Measurements from ENCODE around the gene TLCD1. TPM values are rescaled to one million over a fixed set of nuclear protein-coding genes. Genes with fewer than 3 reads are reported as not detected.
"Not testable (repeated sequence)": the region's sequence is repeated elsewhere in the genome, so short reads cannot be mapped to it uniquely, and the experiment has no call there.

The TLCD1 gene
- total RNA-seq, 1 experiment from 2014 or later, result 7.1 TPM

DNA sequence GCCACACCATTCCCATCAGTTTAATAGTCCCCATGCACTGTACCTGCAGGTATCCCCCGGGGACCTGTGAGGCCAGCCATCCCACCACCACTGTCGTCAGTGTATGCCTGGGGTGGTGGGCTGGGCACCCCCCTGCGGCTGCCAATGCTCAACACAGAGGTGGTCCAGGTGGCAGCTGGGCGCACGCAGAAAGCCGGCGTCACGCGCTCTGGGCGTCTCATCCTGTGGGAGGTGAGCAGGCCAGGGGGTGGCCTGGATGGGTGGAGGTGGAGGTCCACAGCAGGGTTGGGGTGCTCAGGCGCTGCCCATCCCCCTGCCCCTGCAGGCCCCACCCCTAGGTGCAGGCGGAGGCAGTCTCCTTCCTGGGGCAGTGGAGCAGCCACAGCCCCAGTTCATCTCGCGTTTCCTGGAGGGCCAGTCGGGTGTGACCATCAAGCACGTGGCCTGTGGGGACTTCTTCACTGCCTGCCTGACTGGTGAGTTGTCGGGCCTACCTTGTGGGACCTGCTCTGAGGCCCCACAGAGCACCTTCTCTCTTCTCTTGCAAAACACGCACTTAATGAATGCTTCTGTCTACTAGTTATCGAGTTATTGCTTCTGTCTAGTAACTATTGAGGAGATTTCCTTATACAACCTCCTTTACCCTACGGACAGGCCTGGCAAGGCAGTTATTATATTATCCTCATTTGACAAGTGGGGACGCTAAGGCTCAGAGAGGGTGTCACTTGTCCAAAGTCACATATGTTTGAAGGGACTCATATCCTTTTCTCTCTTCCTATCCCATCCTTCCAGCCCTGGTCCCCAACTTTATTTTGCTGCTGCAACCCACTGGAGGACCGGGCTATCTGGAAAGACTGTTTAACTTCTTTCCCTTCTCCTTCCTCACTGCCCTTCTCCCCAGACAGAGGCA, 12.0 kb upstream of the TLCD1 start:
- ATAC-seq, result no peak
- Histone ChIP-seq H3K36me3 (ENCODE audit: low read depth, low read length) (no peaks in the 10 kb centered on the region), H3K4me2 (ENCODE audit: low read length) (no peak overlapping the region), H3K4me3 (ENCODE audit: low read length) (no peak overlapping the region), H3K9me3 (ENCODE audit: low read length) (no peaks in the 10 kb centered on the region), H3K4me1 (ENCODE audit: insufficient read depth, low read length) (peaks cover 12% of the 10 kb centered on the region; the same call in 1 of the 2 replicates), H3K27me3 (ENCODE audit: low read length) (no peaks in the 10 kb centered on the region), H3K79me2 (ENCODE audit: low read length) (no peaks in the 10 kb centered on the region), H3K27ac (ENCODE audit: low read length) (no peak overlapping the region), H3F3A (ENCODE audit: low read length, unreplicated experiment) (no peaks in the 10 kb centered on the region), H3K9me2 (replicated peaks; ENCODE audit: low read length) (no peaks in the 10 kb centered on the region), H2AFZ (ENCODE audit: low read length) (no peak overlapping the region), H3K9ac (ENCODE audit: low read length) (no peak overlapping the region), H4K20me1 (ENCODE audit: low read length) (no peaks in the 10 kb centered on the region)
- intact Hi-C loops (cut with micrococcal nuclease), result no loop called here
- no TSS peak for BruUV-seq (replicated peaks)
- ChIA-PET POLR2A (ENCODE audit: unreplicated experiment) (no interaction called here), CTCF (no interaction called here)
- DNase-seq, result no peak
- no peak for TF ChIP-seq EZH2 (IDR thresholded peaks at IDR 0.05; ENCODE audit: low read length, unreplicated experiment)
- TF ChIP-seq EZH2phosphoT487 (IDR thresholded peaks at IDR 0.05; ENCODE audit: borderline replicate concordance, low read length), result no peak
- TF ChIP-seq, protein P1, sequence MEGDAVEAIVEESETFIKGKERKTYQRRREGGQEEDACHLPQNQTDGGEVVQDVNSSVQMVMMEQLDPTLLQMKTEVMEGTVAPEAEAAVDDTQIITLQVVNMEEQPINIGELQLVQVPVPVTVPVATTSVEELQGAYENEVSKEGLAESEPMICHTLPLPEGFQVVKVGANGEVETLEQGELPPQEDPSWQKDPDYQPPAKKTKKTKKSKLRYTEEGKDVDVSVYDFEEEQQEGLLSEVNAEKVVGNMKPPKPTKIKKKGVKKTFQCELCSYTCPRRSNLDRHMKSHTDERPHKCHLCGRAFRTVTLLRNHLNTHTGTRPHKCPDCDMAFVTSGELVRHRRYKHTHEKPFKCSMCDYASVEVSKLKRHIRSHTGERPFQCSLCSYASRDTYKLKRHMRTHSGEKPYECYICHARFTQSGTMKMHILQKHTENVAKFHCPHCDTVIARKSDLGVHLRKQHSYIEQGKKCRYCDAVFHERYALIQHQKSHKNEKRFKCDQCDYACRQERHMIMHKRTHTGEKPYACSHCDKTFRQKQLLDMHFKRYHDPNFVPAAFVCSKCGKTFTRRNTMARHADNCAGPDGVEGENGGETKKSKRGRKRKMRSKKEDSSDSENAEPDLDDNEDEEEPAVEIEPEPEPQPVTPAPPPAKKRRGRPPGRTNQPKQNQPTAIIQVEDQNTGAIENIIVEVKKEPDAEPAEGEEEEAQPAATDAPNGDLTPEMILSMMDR (conservative IDR thresholded peaks at IDR 0.05; ENCODE audit: low read depth, low read length), result no peak

DNA sequence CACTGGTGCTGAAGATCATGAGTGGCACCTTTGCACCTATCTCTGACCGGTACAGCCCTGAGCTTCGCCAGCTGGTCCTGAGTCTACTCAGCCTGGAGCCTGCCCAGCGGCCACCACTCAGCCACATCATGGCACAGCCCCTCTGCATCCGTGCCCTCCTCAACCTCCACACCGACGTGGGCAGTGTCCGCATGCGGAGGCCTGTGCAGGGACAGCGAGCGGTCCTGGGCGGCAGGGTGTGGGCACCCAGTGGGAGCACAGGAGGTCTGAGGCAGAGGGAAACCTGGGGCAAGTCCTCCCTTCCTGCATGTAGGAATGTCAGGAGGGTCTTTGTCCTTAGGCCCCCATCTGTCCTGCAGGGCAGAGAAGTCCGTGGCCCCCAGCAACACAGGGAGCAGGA, 11.3 kb upstream of the TLCD1 start:
- Histone ChIP-seq H3K9me3 (ENCODE audit: low read length) (no peaks in the 10 kb centered on the region), H2AFZ (ENCODE audit: low read length) (no peak overlapping the region), H3K27ac (ENCODE audit: low read length) (no peak overlapping the region), H3K4me3 (ENCODE audit: low read length) (no peak overlapping the region), H3K4me2 (ENCODE audit: low read length) (no peak overlapping the region), H3K79me2 (ENCODE audit: low read length) (no peaks in the 10 kb centered on the region), H3K9ac (ENCODE audit: low read length) (no peak overlapping the region), H3K27me3 (ENCODE audit: low read length) (no peaks in the 10 kb centered on the region), H3K9me2 (replicated peaks; ENCODE audit: low read length) (no peaks in the 10 kb centered on the region), H3K4me1 (ENCODE audit: insufficient read depth, low read length) (peaks cover 9% of the 10 kb centered on the region; the same call in 1 of the 2 replicates), H3F3A (ENCODE audit: low read length, unreplicated experiment) (no peaks in the 10 kb centered on the region), H4K20me1 (ENCODE audit: low read length) (no peaks in the 10 kb centered on the region), H3K36me3 (ENCODE audit: low read depth, low read length) (no peaks in the 10 kb centered on the region)
- ATAC-seq, result no peak
- intact Hi-C loops (cut with micrococcal nuclease), result no loop called here
- DNase-seq, result no peak
- TF ChIP-seq, protein P1 (conservative IDR thresholded peaks at IDR 0.05; ENCODE audit: low read depth, low read length), result no peak
- TF ChIP-seq EZH2 (IDR thresholded peaks at IDR 0.05; ENCODE audit: low read length, unreplicated experiment) (no peak), EZH2phosphoT487 (IDR thresholded peaks at IDR 0.05; ENCODE audit: borderline replicate concordance, low read length) (no peak)
- BruUV-seq (replicated peaks), result no TSS peak
- ChIA-PET POLR2A (ENCODE audit: unreplicated experiment) (no interaction called here), CTCF (no interaction called here)

DNA sequence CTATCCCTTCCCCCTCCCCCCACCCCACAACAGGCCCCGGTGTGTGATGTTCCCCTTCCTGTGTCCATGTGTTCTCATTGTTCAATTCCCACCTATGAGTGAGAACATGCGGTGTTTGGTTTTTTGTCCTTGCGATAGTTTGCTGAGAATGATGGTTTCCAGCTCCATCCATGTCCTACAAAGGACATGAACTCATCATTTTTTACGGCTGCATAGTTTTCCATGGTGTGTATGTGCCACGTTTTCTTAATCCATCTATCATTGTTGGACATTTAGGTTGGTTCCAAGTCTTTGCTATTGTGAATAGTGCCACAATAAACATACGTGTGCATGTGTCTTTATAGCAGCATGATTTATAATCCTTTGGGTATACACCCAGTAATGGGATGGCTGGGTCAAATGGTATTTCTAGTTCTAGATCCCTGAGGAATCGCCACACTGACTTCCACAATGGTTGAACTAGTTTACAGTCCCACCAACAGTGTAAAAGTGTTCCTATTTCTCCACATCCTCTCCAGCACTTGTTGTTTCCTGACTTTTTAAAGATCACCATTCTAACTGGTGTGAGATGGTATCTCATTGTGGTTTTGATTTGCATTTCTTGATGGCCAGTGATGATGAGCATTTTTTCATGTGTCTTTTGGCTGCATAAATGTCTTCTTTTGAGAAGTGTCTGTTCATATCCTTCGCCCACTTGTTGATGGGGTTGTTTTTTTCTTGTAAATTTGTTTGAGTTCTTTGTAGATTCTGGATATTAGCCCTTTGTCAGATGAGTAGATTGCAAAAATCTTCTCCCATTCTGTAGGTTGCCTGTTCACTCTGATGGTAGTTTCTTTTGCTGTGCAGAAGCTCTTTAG, 10.1 kb upstream of the TLCD1 start:
- H3F3A ChIP-seq (ENCODE audit: low read length, unreplicated experiment); ATAC-seq; H3K9me3 ChIP-seq (ENCODE audit: low read length); H4K20me1 ChIP-seq (ENCODE audit: low read length); POLR2A ChIA-PET (ENCODE audit: unreplicated experiment); DNase-seq; H3K27ac ChIP-seq (ENCODE audit: low read length); H3K9me2 ChIP-seq (replicated peaks; ENCODE audit: low read length); BruUV-seq (replicated peaks); intact Hi-C loops (cut with micrococcal nuclease); H3K36me3 ChIP-seq (ENCODE audit: low read depth, low read length); H3K27me3 ChIP-seq (ENCODE audit: low read length); H3K9ac ChIP-seq (ENCODE audit: low read length); H3K4me3 ChIP-seq (ENCODE audit: low read length); H2AFZ ChIP-seq (ENCODE audit: low read length); H3K79me2 ChIP-seq (ENCODE audit: low read length); H3K4me2 ChIP-seq (ENCODE audit: low read length); H3K4me1 ChIP-seq (ENCODE audit: insufficient read depth, low read length): not testable (repeated sequence)
- CTCF ChIA-PET, result interaction anchor here (1.5 kb wide), 1 partner anchor 9 kb away, joined by 5 read pairs; the partner anchor contains the start of gene TLCD1

All from PC-3 (cell line).